G401 (cell line): ENCODE results near the gene PNPLA5. TPM values are rescaled to one million over a fixed set of nuclear protein-coding genes. Genes with fewer than 3 reads are reported as not detected.

Source experiments
- DNase-seq: peaks from one replicate; pipeline ENCODE4 v3.0.0-alpha.2; 2015; ENCODE audit warnings: low spot score
- in situ Hi-C: cut with HindIII; loops from 2 replicates; pipeline ENCODE4 v1.10.0; 2016; ENCODE audit warnings: low sequenced_read_pairs, mixed read lengths
- total RNA-seq: library from RNA; depleted of rRNA; stranded (reverse); fragments of >200 nt; shearing (Covaris generic); gene quantifications from 2 replicates; pipeline ENCODE4 v1.2.3, GENCODE V29; 2014

The PNPLA5 gene
- total RNA-seq, 1 experiment from 2014 or later = not detected

GRCh38 chr22:43845981-43846380, 45.8 kb downstream of the PNPLA5 start:
- DNase-seq = no peak
- in situ Hi-C loops = no loop called here

- DNase-seq = no peak
- in situ Hi-C loops = no loop called here
Observed at GRCh38 chr22:43844560-43845545, 47.0 kb downstream of the PNPLA5 start.

GRCh38 chr22:43843783-43844530, 47.9 kb downstream of the PNPLA5 start:
- in situ Hi-C loops = no loop called here
- DNase-seq = no peak

- in situ Hi-C loops = no loop called here
- no peak for DNase-seq
Observed at GRCh38 chr22:43841742-43842141, 50.1 kb downstream of the PNPLA5 start.

- DNase-seq = no peak
- in situ Hi-C loops = no loop called here
Observed at GRCh38 chr22:43840851-43841250, 51.0 kb downstream of the PNPLA5 start.

GRCh38 chr22:43840431-43840830, 51.4 kb downstream of the PNPLA5 start:
- no peak for DNase-seq
- in situ Hi-C loops = no loop called here

GRCh38 chr22:43839781-43840180, 52.0 kb downstream of the PNPLA5 start:
- DNase-seq = no peak
- in situ Hi-C loops = no loop called here

GRCh38 chr22:43838571-43839307, 53.1 kb downstream of the PNPLA5 start:
- no peak for DNase-seq
- in situ Hi-C loops = no loop called here

GRCh38 chr22:43838161-43838560, 53.7 kb downstream of the PNPLA5 start:
- no peak for DNase-seq
- in situ Hi-C loops = no loop called here

GRCh38 chr22:43837666-43838065, 54.1 kb downstream of the PNPLA5 start:
- DNase-seq = no peak
- in situ Hi-C loops = no loop called here

GRCh38 chr22:43835736-43836135, 56.1 kb downstream of the PNPLA5 start:
- in situ Hi-C loops = no loop called here
- DNase-seq = no peak

- DNase-seq = no peak
- in situ Hi-C loops = no loop called here
Observed at GRCh38 chr22:43835166-43835565, 56.6 kb downstream of the PNPLA5 start.

- DNase-seq = no peak
- in situ Hi-C loops = no loop called here
Observed at GRCh38 chr22:43833286-43834240, 58.2 kb downstream of the PNPLA5 start.

- no peak for DNase-seq
- in situ Hi-C loops = no loop called here
Observed at GRCh38 chr22:43832393-43833265, 59.2 kb downstream of the PNPLA5 start.

GRCh38 chr22:43831561-43832392, 60.0 kb downstream of the PNPLA5 start:
- DNase-seq = no peak
- in situ Hi-C loops = no loop called here

- in situ Hi-C loops = no loop called here
- no peak for DNase-seq
Observed at GRCh38 chr22:43830931-43831560, 60.8 kb downstream of the PNPLA5 start.
